NCI-H146 (cell line): ENCODE measurements around the gene IGFL4.

Experiments used
- DNase-seq: peaks from one replicate; lab custom pipeline; 2025; lab: John Stamatoyannopoulos, UW

Gene IGFL4

GRCh38 chr19:46040952-46041500 lies at the start of gene IGFL4:
TSS of gene IGFL4 (minus strand) at chr19:46041002. CDS start at chr19:46040962, 40 bp downstream.
- peak; percentile 26 for DNase-seq

DNA sequence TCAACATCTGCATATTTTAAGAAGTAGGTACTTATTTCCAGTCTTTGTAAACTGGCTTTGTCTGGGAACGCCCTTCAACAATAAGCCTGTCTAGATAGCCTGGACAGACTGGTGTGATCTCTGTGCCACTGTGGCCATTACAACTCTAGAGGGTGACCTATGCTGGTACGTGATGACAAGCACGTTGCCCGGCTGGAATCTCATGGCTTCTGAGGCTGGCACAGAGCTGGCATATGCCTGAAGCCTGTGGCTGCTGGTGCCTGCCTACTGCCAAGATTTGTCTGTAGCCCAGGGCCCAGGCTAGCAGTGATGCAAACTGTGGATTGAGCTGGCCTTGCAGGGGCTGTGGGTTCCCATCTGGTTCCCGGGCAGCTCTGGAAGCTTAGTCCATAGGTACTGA lies 49.6 kb upstream of the IGFL4 start:
- DNase-seq, result no peak

GRCh38 chr19:46089432-46089831 lies 48.6 kb upstream of the IGFL4 start:
- no peak for DNase-seq

DNA sequence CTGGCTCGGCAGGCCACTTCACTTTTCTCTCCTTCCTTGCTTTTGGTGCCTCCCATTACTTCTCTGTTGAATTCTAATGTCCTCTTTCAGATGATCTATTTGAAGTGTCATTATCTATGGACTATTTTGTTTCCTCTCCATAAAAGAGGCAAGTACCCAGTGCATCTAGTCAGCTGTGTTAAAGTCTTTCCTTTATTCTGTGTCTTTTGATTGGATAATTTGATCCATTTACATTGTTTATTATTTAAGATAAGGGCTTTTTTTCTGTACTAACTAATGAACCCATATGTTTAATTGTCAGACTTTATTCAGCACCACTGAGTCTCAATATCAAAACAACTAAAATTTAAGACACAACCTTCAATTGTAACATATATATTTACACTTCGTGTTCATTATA lies 47.3 kb upstream of the IGFL4 start:
- DNase-seq, result no peak

- no peak for DNase-seq
These were observed 45.1 kb upstream of the IGFL4 start for GRCh38 chr19:46085888-46086287.

- no peak for DNase-seq
These were observed 41.9 kb upstream of the IGFL4 start for GRCh38 chr19:46082728-46083050.

- DNase-seq, result peak; percentile 60
These were observed 41.3 kb upstream of the IGFL4 start for GRCh38 chr19:46081928-46082727.

- DNase-seq, result peak; percentile 85
These were observed 39.8 kb upstream of the IGFL4 start for GRCh38 chr19:46080561-46080960.

DNA sequence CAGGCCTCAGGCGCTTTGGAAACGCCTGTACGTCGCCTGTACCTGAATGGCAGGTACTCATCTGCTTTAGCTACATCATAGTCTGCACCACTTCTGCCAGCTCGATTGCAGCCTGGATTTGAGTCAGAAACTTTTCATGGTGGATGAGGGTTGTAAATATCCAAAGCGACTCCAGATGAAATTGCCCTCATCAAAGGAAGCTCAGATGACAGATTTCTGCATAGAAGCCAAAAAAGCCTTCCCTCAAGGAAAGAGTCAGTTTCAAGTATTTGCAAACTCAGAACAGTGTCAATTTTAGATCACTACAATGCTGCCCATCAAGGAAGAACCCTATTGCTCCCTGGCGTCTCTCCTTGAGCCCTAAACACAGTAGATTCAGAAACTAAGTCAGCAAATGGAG lies 38.8 kb upstream of the IGFL4 start:
- no peak for DNase-seq

DNA sequence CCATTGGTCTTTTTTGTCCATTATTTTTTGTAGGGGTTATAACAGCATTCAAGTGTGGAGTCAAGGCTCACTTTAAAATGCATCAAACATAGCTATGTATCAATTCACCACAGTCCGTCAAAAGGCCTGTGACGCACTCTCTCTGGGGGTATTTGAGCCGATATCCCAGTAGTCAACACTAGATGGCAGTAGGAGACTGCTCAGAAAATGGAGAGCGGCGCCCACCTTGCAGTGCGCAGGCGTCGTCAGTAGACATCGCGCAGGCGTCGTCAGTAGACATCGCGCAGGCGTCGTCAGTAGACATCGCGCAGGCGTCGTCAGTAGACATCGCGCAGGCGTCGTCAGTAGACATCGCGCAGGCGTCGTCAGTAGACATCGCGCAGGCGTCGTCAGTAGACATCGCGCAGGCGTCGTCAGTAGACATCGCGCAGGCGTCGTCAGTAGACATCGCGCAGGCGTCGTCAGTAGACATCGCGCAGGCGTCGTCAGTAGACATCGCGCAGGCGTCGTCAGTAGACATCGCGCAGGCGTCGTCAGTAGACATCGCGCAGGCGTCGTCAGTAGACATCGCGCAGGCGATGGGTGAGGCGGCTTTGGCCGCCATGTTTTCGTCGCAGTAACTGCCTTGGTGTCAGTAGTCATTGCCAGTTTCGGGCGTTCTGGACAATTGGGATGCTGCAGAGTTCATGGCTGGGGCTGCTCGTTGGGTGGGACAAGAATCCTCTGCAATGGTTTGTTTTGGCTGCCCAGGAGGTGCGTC lies 38.0 kb upstream of the IGFL4 start:
- DNase-seq, result peak; percentile 6

- no peak for DNase-seq
These were observed 37.0 kb upstream of the IGFL4 start for GRCh38 chr19:46077815-46078167.

- DNase-seq, result peak; percentile 92
These were observed 36.4 kb upstream of the IGFL4 start for GRCh38 chr19:46076951-46077814.

DNA sequence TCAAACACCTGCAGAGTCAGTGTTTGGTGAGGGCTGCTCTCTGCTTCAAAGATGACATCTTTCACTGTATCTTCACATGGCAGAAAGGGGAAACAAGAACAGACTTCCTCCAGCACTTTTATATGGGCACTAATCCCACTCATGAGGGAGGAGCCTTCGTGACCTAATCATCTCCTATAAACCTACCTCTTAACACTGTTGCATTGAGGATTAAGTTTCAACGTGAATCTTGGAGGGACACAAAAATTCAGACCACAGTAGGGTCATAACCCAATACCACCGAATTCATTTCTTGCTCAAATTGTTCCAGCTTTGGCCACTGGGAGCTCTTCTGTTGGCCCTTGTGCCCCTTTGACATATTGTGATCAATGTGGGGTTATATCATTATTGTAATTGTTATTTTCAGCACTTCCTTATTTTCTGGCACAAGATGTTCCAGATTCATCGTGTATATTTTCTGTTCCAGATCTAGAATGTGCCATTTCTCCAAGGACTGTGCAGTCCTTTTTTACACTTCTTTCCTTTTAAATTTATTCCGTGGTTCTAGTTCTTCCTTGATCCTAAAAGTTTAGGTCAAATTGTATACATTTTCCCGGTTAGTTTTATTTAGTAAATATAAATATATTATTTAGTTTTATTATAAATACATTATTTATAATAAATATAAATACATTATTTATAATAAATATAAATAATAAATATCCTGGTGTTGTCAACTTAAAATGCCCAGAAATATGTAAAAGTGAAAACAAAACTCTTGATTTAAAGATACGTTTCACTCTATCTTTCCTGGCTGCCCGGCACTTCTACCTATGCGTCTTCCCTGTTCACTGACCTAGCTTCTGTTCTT lies 35.5 kb upstream of the IGFL4 start:
- DNase-seq, result no peak

DNA sequence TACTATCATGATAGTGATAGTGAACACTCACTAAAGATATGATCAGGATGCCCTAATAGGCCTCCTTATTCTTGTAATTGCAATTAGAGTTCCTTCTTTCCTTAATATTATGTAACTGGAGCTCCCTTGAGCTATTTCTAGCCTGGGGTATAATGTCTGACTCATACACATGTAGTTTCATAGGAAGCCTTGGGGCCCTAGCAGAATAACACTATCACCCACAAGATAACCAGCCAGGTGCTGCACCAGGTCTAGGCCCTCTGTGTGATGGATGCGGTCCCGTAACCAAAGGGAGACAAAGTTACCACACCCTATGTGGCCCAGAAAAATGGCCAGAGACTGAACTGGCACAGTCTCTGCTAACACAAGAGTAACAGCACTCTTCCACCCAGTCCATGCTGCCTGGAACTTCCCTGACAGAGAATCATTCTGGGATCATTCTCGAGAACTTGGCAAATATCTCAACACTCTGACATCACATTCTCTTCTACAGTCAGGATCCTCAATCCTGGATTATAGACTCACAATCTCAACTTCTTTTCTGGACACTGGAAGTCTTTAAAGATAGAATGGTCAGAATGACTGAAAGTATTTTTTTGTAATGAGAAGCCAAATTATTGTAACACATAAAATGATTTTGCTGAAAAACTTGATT lies 32.6 kb upstream of the IGFL4 start:
- DNase-seq, result no peak

GRCh38 chr19:46069806-46070341 lies 29.1 kb upstream of the IGFL4 start:
- no peak for DNase-seq

DNA sequence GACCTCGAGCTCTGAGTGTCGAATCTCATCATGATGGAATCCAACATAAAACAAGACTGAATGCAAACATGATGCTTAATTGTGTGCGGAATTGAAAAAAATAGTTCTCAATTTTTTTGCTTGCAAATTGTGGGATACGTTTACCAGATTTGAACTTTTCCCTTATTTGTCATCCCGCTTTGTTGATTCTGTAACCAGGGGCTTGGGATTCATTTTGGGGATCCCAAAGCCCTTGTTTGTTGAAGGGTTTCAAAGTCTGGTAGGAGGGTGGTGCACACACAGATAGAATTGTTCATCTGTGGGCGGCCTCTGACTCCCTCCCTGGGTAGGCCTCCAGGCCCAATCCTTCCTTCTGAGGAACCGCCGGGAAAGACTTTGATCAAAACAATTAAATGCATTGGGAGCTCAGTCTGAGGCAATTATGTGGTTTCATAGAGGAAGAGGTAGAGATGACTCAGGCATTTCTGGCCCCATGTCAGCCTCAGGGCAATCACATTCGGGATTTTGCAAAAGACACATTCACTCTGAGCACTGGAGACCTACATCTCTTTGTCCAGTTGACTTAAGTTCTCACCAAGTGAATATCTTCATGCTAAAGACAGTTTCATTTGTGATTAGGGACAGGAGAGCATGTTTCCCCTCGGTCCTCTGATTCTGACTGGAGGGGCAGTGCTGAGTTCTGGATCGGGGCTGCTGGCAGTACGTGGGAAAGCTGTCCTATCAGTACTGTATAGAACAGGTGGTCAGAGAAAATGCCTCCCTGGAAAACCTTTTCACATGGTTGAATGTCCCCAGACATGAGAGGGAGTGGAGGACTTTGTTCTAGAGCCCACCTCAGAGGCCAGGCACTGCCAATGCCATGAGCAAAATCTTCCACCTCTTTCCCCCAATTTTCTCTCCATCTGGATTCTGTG lies 27.8 kb upstream of the IGFL4 start:
- DNase-seq, result no peak

GRCh38 chr19:46067691-46068090 lies 26.9 kb upstream of the IGFL4 start:
- DNase-seq, result no peak

DNA sequence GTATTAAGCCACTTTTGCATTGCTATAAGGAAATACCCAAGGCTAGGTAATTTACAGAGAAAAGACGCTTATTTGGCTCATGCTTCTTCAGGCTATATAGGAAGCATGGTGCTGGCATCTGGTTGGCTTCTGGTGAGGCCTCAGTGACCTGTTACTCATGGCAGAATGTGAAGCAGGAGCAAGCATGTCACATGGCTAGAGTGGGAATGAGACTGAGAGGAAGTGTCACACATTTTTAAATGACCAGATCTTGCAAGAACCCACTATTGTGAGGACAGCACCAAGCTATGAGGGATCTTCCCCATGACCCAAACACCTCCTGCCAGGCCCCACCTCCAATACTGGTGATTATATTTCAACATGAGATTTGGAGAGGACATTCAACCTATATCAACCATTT lies 25.7 kb upstream of the IGFL4 start:
- no peak for DNase-seq

GRCh38 chr19:46065486-46066071 lies 24.8 kb upstream of the IGFL4 start:
- DNase-seq, result no peak
